ENCODE measurements around the gene SLC4A1AP.

DNA sequence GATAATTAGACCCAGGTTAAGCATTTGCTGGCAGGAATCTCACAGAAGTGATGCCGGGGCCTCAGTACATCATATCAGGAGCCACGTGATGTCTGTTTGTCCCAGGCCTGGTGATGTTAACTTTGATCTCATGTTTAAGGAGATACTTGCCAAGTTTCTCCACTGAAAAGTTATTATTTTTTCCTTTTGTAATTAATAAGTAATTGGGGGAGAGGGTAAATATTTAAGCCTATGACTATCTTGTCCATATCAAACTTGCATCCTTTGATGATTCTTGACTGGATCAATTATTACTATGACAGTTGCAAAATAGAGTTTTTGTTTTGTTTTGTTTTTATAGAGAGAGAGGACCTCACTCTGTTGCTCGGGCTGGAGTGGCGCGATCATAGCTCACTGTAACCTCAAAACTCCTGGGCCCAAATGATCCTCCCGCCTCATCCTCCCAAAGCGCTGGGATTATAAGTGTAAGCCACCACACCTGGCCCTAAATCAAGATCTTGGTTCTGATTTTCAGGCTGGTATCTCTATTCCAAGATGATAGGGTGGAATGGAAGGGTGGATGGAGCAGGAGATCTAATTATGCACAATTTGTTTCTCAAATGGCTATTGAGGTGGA, 46.4 kb downstream of the SLC4A1AP start:
- TF ChIP-seq, protein P1, sequence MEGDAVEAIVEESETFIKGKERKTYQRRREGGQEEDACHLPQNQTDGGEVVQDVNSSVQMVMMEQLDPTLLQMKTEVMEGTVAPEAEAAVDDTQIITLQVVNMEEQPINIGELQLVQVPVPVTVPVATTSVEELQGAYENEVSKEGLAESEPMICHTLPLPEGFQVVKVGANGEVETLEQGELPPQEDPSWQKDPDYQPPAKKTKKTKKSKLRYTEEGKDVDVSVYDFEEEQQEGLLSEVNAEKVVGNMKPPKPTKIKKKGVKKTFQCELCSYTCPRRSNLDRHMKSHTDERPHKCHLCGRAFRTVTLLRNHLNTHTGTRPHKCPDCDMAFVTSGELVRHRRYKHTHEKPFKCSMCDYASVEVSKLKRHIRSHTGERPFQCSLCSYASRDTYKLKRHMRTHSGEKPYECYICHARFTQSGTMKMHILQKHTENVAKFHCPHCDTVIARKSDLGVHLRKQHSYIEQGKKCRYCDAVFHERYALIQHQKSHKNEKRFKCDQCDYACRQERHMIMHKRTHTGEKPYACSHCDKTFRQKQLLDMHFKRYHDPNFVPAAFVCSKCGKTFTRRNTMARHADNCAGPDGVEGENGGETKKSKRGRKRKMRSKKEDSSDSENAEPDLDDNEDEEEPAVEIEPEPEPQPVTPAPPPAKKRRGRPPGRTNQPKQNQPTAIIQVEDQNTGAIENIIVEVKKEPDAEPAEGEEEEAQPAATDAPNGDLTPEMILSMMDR (IDR thresholded peaks at IDR 0.05): no peak
- TF ChIP-seq POLR2AphosphoS5 (IDR thresholded peaks at IDR 0.05): no peak

All from esophagus muscularis mucosa (tissue), 3 donors.